Retinal pigment epithelial cell (primary cell): ENCODE results near the gene RPL34.
"Not testable (repeated sequence)": the region's sequence is repeated elsewhere in the genome, so short reads cannot be mapped to it uniquely, and the experiment has no call there.

ENCODE experiments used
- DNase-seq: peaks from one replicate; pipeline ENCODE4 v3.0.0-alpha.2; 2010; ENCODE audit warnings: low read depth
- H3K4me3 ChIP-seq: 2 replicates; pipeline ENCODE4 v1.5.1; 2011; ENCODE audit warnings: mild to moderate bottlenecking, low read length, control low read depth, moderate library complexity
- TF ChIP-seq, protein P1 (sequence below): conservative IDR thresholded peaks from 2 replicates; pipeline ENCODE4 v1.5.1; 2011; ENCODE audit warnings: low read depth, low read length, control low read depth, inconsistent platforms

RPL34 gene

DNA sequence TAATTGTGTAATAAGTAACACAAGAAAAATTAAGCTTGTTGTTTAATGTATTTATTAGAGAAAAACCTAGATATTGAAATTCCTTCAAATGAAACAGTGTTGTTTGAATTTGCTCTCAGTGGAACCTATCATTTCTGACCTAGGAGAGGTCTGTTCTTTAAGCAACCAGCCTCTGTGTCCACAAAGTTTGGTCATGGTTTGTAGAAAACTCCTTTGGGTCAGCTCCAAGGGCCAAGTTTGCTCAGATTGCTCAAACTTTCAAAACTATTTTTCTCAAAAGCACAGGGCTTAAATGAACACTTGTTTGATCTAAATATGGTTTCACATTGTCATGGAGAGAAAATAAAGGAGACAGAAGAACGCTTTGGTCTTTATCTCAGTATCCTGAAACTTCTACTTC, 29.6 kb upstream of the RPL34 start:
- TF ChIP-seq, protein P1, sequence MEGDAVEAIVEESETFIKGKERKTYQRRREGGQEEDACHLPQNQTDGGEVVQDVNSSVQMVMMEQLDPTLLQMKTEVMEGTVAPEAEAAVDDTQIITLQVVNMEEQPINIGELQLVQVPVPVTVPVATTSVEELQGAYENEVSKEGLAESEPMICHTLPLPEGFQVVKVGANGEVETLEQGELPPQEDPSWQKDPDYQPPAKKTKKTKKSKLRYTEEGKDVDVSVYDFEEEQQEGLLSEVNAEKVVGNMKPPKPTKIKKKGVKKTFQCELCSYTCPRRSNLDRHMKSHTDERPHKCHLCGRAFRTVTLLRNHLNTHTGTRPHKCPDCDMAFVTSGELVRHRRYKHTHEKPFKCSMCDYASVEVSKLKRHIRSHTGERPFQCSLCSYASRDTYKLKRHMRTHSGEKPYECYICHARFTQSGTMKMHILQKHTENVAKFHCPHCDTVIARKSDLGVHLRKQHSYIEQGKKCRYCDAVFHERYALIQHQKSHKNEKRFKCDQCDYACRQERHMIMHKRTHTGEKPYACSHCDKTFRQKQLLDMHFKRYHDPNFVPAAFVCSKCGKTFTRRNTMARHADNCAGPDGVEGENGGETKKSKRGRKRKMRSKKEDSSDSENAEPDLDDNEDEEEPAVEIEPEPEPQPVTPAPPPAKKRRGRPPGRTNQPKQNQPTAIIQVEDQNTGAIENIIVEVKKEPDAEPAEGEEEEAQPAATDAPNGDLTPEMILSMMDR: no peak
- DNase-seq: no peak
- no peak overlapping the region for H3K4me3 ChIP-seq

- TF ChIP-seq, protein P1: no peak
- H3K4me3 ChIP-seq: no peak overlapping the region
- no peak for DNase-seq
These were observed 27.7 kb upstream of the RPL34 start for GRCh38 chr4:108592674-108592986.

DNA sequence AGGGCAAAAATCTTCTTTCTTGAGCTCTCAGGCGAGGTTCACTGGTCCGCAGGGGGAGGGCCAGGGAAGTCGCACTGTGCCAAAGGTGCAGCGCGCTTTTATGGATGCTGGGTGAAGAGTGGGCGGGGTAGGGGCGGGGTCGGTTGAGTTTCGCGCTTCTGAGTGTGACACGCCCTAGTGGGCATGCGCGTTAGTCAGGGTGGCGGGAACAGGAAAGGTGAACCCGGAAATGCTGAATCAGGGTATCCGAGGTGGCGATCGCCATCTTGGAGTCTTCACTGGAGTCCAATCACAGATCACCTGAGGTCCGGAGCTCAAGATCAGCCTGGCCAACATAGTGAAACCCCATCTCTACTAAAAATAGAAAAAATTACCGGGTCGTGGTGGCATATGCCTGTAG, 26.1 kb upstream of the RPL34 start:
- not testable (repeated sequence) for DNase-seq

GRCh38 chr4:108596344-108596743, 24.0 kb upstream of the RPL34 start:
- TF ChIP-seq, protein P1: no peak
- H3K4me3 ChIP-seq: no peak overlapping the region
- DNase-seq: peak; percentile 86

More for the DNA sequence above, 26.1 kb upstream of the RPL34 start:
- not testable (repeated sequence) for H3K4me3 ChIP-seq

DNA sequence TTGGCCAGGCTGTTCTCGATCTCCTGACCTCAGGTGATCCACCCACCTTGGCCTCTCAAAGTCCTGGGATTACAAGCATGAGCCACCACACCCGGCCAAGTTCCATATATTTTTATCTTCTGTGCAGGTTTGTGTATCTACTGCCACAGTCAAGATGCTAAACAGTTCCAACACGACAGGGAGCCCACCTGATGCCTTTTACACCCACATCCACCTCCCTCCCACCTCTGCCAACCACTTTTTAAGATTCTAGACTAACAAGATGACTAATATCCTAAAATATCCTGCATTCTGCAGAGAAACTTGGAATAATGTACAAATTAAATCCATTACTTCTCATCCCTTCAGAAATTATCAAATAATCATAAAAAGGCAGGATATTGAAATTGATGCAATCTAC, 19.3 kb upstream of the RPL34 start:
- no peak overlapping the region for H3K4me3 ChIP-seq
- TF ChIP-seq, protein P1: no peak
- no peak for DNase-seq

DNA sequence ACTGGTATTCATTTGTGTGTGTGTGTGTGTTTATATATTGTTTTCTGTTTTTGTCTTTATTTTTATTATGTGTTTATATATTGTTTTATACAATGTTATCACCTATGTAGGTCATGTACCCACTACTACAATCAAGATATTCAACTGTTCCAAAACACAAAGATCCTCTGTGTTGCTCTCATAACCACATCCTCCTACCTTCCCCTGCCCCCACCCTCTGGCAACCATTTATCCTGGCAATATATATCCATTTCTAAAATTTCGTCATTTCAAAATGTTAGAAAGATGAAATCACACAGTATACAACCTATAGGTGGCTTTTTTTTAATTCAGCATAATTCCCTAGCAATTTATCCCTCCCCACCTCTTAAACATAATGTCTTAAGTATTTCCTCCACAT, 18.8 kb upstream of the RPL34 start:
- TF ChIP-seq, protein P1: no peak
- no peak for DNase-seq
- no peak overlapping the region for H3K4me3 ChIP-seq

GRCh38 chr4:108602163-108602562, 18.2 kb upstream of the RPL34 start:
- TF ChIP-seq, protein P1: no peak
- H3K4me3 ChIP-seq: no peak overlapping the region
- DNase-seq: no peak
